ENCODE data around the gene STRIT1. TPM values are rescaled to one million over a fixed set of nuclear protein-coding genes. Genes with fewer than 3 reads are reported as not detected.
"Not testable (repeated sequence)": the region's sequence is repeated elsewhere in the genome, so short reads cannot be mapped to it uniquely, and the experiment has no call there.

The STRIT1 gene
- total RNA-seq, 2 donors from 2014 or later, result not detected

DNA sequence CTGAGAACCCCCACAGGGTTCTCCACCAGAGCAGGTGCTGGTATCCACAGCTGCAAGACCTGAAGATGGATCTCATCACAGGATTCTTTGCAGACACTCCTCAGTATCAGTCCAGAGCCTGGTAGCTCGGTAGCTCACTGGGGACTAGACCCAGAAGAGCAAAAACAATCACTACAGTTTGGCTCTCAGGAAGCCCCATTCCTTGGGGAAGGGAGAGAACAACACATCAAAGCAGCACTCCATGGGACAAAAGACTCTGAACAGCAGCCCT lies 22.2 kb downstream of the STRIT1 start:
- peaks cover under 1% of the 10 kb centered on the region for H3K36me3 Mint-ChIP-seq (ENCODE audit: low read depth)
- H3K27me3 Mint-ChIP-seq (ENCODE audit: insufficient read depth), result no peaks in the 10 kb centered on the region
- no peaks in the 10 kb centered on the region for H3K27me3 ChIP-seq (ENCODE audit: control insufficient read depth, insufficient read depth, low read length, poor library complexity, severe bottlenecking)
- no peak for DNase-seq
- H3K4me3 Mint-ChIP-seq, result no peak overlapping the region
- TF ChIP-seq, protein P1, sequence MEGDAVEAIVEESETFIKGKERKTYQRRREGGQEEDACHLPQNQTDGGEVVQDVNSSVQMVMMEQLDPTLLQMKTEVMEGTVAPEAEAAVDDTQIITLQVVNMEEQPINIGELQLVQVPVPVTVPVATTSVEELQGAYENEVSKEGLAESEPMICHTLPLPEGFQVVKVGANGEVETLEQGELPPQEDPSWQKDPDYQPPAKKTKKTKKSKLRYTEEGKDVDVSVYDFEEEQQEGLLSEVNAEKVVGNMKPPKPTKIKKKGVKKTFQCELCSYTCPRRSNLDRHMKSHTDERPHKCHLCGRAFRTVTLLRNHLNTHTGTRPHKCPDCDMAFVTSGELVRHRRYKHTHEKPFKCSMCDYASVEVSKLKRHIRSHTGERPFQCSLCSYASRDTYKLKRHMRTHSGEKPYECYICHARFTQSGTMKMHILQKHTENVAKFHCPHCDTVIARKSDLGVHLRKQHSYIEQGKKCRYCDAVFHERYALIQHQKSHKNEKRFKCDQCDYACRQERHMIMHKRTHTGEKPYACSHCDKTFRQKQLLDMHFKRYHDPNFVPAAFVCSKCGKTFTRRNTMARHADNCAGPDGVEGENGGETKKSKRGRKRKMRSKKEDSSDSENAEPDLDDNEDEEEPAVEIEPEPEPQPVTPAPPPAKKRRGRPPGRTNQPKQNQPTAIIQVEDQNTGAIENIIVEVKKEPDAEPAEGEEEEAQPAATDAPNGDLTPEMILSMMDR (conservative IDR thresholded peaks at IDR 0.05), result no peak
- no peaks in the 10 kb centered on the region for H3K4me1 ChIP-seq (ENCODE audit: control insufficient read depth, insufficient read depth, low read length)
- WGBS, 2 experiments (ENCODE audit: insufficient coverage in 1 of 2, insufficient read length in 1 of 2), result 87% methylated on average over 1 of the region's 1 CpG; no CpG with 5 or more reads in 1 of the 2 experiments
- H3K9me3 Mint-ChIP-seq, result peaks cover 3% of the 10 kb centered on the region
- H3K9ac ChIP-seq (ENCODE audit: extremely low read depth, low read length, poor library complexity, severe bottlenecking), result no peak overlapping the region
- H3K4me3 ChIP-seq (ENCODE audit: low read length), result no peak overlapping the region
- H3K9me3 ChIP-seq (ENCODE audit: control insufficient read depth, low read length), result peaks cover 5% of the 10 kb centered on the region
- H3K4me1 Mint-ChIP-seq, result peaks cover 17% of the 10 kb centered on the region
- no peaks in the 10 kb centered on the region for H3K36me3 ChIP-seq (ENCODE audit: control insufficient read depth, insufficient read depth, low read length)
- no peak overlapping the region for H3K27ac Mint-ChIP-seq
- no peak overlapping the region for H3K27ac ChIP-seq (ENCODE audit: low read depth, low read length)

DNA sequence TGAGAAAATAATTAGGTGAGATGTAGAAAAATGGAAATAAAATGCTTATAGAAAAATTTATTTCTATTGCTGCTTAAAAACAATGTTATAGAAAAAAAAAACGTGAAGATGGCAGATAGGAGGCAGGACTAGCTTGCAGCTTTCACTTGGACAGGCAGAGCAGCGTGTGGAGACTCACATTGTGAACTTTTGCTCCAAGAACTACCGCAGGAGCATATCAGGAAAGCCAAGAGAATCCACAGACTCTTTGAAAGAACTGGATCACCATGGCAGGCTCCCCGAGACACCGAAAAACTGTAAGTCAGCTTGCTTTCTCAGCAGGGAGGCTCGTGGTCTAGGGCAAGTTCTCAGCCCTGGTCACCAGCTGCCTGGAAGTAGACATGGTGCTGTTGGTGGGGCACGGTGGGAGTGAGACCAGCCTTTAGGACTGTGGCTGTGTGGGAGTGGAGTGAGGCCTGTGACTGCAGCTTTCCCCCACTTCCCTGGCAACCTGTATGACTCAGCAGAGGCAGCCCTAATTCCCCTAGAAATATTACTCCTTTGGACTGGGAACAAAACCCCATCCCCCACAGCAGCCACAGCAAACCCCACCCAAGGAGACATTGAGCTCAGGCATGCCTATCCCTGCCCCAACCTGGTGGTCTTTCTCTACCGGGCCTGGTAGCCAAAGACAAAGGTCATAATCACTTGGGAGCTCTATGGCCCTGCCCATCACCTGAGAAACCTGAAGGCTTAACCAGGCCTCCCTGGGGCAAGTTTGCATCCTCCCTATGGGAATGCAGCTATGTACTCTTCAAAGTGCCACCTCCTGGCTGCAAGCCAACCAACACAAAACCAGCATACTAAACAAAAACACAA lies 22.8 kb downstream of the STRIT1 start:
- peaks cover 10% of the 10 kb centered on the region for H3K9me3 ChIP-seq (ENCODE audit: control insufficient read depth, low read length)
- WGBS, 2 experiments (ENCODE audit: insufficient coverage in 1 of 2, insufficient read length in 1 of 2), result 82 to 90% methylated on average over 5 to 8 of the region's 8 CpGs
- H3K27me3 Mint-ChIP-seq (ENCODE audit: insufficient read depth), result no peaks in the 10 kb centered on the region
- no peak overlapping the region for H3K9ac ChIP-seq (ENCODE audit: extremely low read depth, low read length, poor library complexity, severe bottlenecking)
- H3K27me3 ChIP-seq (ENCODE audit: control insufficient read depth, insufficient read depth, low read length, poor library complexity, severe bottlenecking), result no peaks in the 10 kb centered on the region
- DNase-seq, result peak; percentile 52
- no peaks in the 10 kb centered on the region for H3K36me3 ChIP-seq (ENCODE audit: control insufficient read depth, insufficient read depth, low read length)
- H3K9me3 Mint-ChIP-seq, result peaks cover 3% of the 10 kb centered on the region
- H3K4me3 ChIP-seq (ENCODE audit: low read length), result no peak overlapping the region
- no peaks in the 10 kb centered on the region for H3K4me1 ChIP-seq (ENCODE audit: control insufficient read depth, insufficient read depth, low read length)
- H3K27ac Mint-ChIP-seq, result no peak overlapping the region
- no peak overlapping the region for H3K4me3 Mint-ChIP-seq
- H3K36me3 Mint-ChIP-seq (ENCODE audit: low read depth), result peaks cover 5% of the 10 kb centered on the region
- TF ChIP-seq, protein P1 (conservative IDR thresholded peaks at IDR 0.05), result peak; percentile 14
- peaks cover 17% of the 10 kb centered on the region for H3K4me1 Mint-ChIP-seq
- H3K27ac ChIP-seq (ENCODE audit: low read depth, low read length), result no peak overlapping the region

DNA sequence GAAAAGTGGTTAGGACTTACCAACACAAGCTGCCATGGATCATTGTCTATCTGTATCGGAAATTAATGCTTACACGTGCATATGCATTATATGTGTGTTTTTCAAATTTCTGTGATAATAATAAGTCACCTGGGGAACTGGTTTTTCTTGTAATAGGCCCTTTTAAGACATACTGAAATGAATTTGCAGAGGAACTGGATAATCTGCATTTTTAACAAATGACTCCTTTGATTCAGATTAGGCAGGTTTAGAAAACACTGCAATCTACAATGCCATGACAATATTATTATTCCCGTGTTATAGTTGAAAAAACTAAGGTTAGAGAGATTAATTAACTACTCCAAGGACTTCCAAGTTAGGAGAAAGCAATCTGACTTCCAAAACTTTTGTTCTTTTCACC lies 23.4 kb downstream of the STRIT1 start:
- no peak for DNase-seq
- Histone ChIP-seq H3K9me3 (ENCODE audit: control insufficient read depth, low read length) (peaks cover 10% of the 10 kb centered on the region), H3K36me3 (ENCODE audit: control insufficient read depth, insufficient read depth, low read length) (no peaks in the 10 kb centered on the region), H3K4me1 (ENCODE audit: control insufficient read depth, insufficient read depth, low read length) (no peaks in the 10 kb centered on the region), H3K4me3 (ENCODE audit: low read length) (no peak overlapping the region), H3K27ac (ENCODE audit: low read depth, low read length) (no peak overlapping the region), H3K27me3 (ENCODE audit: control insufficient read depth, insufficient read depth, low read length, poor library complexity, severe bottlenecking) (no peaks in the 10 kb centered on the region), H3K9ac (ENCODE audit: extremely low read depth, low read length, poor library complexity, severe bottlenecking) (no peak overlapping the region)
- peaks cover 9% of the 10 kb centered on the region for H3K9me3 Mint-ChIP-seq
- no peak overlapping the region for H3K4me3 Mint-ChIP-seq
- H3K27me3 Mint-ChIP-seq (ENCODE audit: insufficient read depth), result no peaks in the 10 kb centered on the region
- 99 to 100% methylated on average over 2 to 3 of the region's 3 CpGs for WGBS, 2 experiments (ENCODE audit: insufficient coverage in 1 of 2, insufficient read length in 1 of 2)
- TF ChIP-seq, protein P1 (conservative IDR thresholded peaks at IDR 0.05), result no peak
- H3K4me1 Mint-ChIP-seq, result peaks cover 17% of the 10 kb centered on the region
- no peak overlapping the region for H3K27ac Mint-ChIP-seq
- H3K36me3 Mint-ChIP-seq (ENCODE audit: low read depth), result peaks cover 5% of the 10 kb centered on the region

DNA sequence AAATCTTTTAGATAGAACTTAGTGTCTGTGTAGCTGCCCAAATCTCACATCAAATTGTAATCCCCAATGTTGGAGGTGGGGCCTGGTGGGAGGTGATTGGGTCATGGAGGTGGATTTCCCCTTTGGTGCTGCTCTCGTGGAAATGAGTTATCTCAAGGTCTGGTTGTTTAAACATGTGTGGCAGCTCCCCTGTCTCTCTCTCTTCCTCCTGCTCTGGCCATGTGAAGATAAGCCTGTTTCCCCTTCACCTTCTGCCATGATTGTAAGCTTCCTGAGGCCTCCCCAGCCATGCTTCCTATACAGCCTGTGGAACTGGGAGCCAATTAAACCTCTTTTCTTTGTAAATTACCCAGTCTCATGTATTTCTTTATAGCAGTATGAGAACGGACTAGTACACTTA lies 30.6 kb downstream of the STRIT1 start:
- not testable (repeated sequence) for H3K36me3 ChIP-seq (ENCODE audit: control insufficient read depth, insufficient read depth, low read length)

More for the DNA sequence above, 30.6 kb downstream of the STRIT1 start:
- H3K27ac ChIP-seq (ENCODE audit: low read depth, low read length); H3K9ac ChIP-seq (ENCODE audit: extremely low read depth, low read length, poor library complexity, severe bottlenecking); H3K4me3 ChIP-seq (ENCODE audit: low read length); DNase-seq; H3K27me3 ChIP-seq (ENCODE audit: control insufficient read depth, insufficient read depth, low read length, poor library complexity, severe bottlenecking); H3K27ac Mint-ChIP-seq; H3K27me3 Mint-ChIP-seq (ENCODE audit: insufficient read depth); H3K4me3 Mint-ChIP-seq; H3K4me1 ChIP-seq (ENCODE audit: control insufficient read depth, insufficient read depth, low read length): not testable (repeated sequence)
- Mint-ChIP-seq H3K36me3 (ENCODE audit: low read depth) (peaks cover 10% of the 10 kb centered on the region), H3K4me1 (peaks cover 30% of the 10 kb centered on the region), H3K9me3 (peaks cover 16% of the 10 kb centered on the region)
- 88 to 100% methylated on average over 1 to 2 of the region's 2 CpGs for WGBS, 2 experiments (ENCODE audit: insufficient coverage in 1 of 2, insufficient read length in 1 of 2)
- H3K9me3 ChIP-seq (ENCODE audit: control insufficient read depth, low read length), result peaks cover 27% of the 10 kb centered on the region

Data from endodermal cell (in vitro differentiated cells).